GM12878 (cell line): ENCODE results near the gene TBC1D10A. TPM values are rescaled to one million over a fixed set of nuclear protein-coding genes. Genes with fewer than 3 reads are reported as not detected.

Experiments
- ATAC-seq: fragments of 200-7000 bp; cut with Tn5 transposase; 3 replicates; pipeline ENCODE4 v1.9.1; 2020; ENCODE audit warnings: mild to moderate bottlenecking, moderate library complexity
- BruUV-seq: library from RNA; stranded (reverse); fragments of 400-500 nt; replicated peaks from 2 replicates; lab custom pipeline; 2021; lab: Mats Ljungman, UMichigan
- CTCF ChIA-PET: fragments of 300-600 bp; sonication (Branson Sonifier 250); formaldehyde crosslinking; extraction: SDS; loops from one replicate; lab custom pipeline; 2021; ENCODE audit warnings: inconsistent platforms; lab: Yijun Ruan, JAX
- POLR2A ChIA-PET: fragments of 350-600 bp; formaldehyde crosslinking; extraction: SDS; loops from one replicate; lab custom pipeline; 2021; ENCODE audit warnings: inconsistent platforms; lab: Charles Lee
- RAD21 ChIA-PET: fragments of 300-600 bp; sonication (Branson Sonifier 250); formaldehyde crosslinking; loops from one replicate; lab custom pipeline; 2023; ENCODE audit warnings: antibody characterized with exemption; ENCODE audit not compliant: unreplicated experiment; lab: Charles Lee
- SMC1A ChIA-PET: fragments of 300-600 bp; sonication (Branson Sonifier 250); formaldehyde crosslinking; loops from one replicate; lab custom pipeline; 2023; ENCODE audit not compliant: unreplicated experiment, uncharacterized antibody; lab: Charles Lee
- DNase-seq: peaks from one replicate; pipeline ENCODE4 v3.0.0-alpha.2; 2011; ENCODE audit warnings: low read depth, low spot score
- FAIRE-seq: peaks from 3 replicates; lab custom pipeline; 2011; peaks lifted over from hg19 to GRCh38; lab: Jason Lieb, UNC
- H2AFZ ChIP-seq: 2 replicates; pipeline ENCODE4 v1.6.0; 2011; ENCODE audit warnings: low read depth, low read length, control low read depth; ENCODE audit not compliant: control insufficient read depth
- H3K27ac ChIP-seq: 2 replicates; pipeline ENCODE4 v1.5.1; 2011; ENCODE audit warnings: control low read depth; ENCODE audit not compliant: control insufficient read depth, insufficient read depth
- H3K27me3 ChIP-seq, 2 experiments: replicated peaks in 1 of 2; 2 replicates each; pipeline versions ENCODE4 v1.6.0 to v1.6.1; 2011; ENCODE audit warnings: low read length in 1 of 2; ENCODE audit not compliant: control insufficient read depth in 2 of 2, insufficient read depth in 2 of 2
- H3K36me3 ChIP-seq, 2 experiments: 2 replicates each; pipeline ENCODE4 v1.5.1; 2011; ENCODE audit warnings: low read length in 1 of 2; ENCODE audit not compliant: control insufficient read depth in 2 of 2, insufficient read depth in 2 of 2
- H3K4me1 ChIP-seq: 2 replicates; pipeline ENCODE4 v1.6.1; 2011; ENCODE audit warnings: mild to moderate bottlenecking, low read length, moderate library complexity, mixed read lengths; ENCODE audit not compliant: control insufficient read depth, insufficient read depth
- H3K4me2 ChIP-seq: 2 replicates; pipeline ENCODE4 v1.6.0; 2011; ENCODE audit warnings: control low read depth; ENCODE audit not compliant: control insufficient read depth, insufficient read depth
- H3K4me3 ChIP-seq: fragments of 200-600 bp; sonication (generic); 2 replicates; pipeline ENCODE4 v1.5.1; 2016
- H3K79me2 ChIP-seq: 2 replicates; pipeline ENCODE4 v1.6.0; 2011; ENCODE audit warnings: low read length; ENCODE audit not compliant: control insufficient read depth, insufficient read depth
- H3K9ac ChIP-seq: 2 replicates; pipeline ENCODE4 v1.8.0; 2011; ENCODE audit warnings: low read length, control low read depth, mixed read lengths; ENCODE audit not compliant: control insufficient read depth, insufficient read depth
- H3K9me3 ChIP-seq: replicated peaks from 3 replicates; pipeline ENCODE4 v1.5.1; 2011; ENCODE audit warnings: mild to moderate bottlenecking, low read length; ENCODE audit not compliant: control insufficient read depth, insufficient read depth
- H4K20me1 ChIP-seq: 2 replicates; pipeline ENCODE4 v1.6.0; 2011; ENCODE audit not compliant: control insufficient read depth, insufficient read depth
- FOXM1 ChIP-seq: IDR thresholded peaks from 2 replicates; pipeline ENCODE4 v1.6.1; 2012; ENCODE audit warnings: low read depth, mild to moderate bottlenecking, inconsistent platforms, low read length, moderate library complexity
- LARP7 ChIP-seq: fragments of 450-650 bp; IDR thresholded peaks from 2 replicates; pipeline ENCODE4 v1.6.1; 2017; ENCODE audit warnings: mild to moderate bottlenecking
- NR2F1 ChIP-seq: fragments of 450-650 bp; conservative IDR thresholded peaks from 2 replicates; pipeline ENCODE4 v1.6.1; 2017; ENCODE audit warnings: mild to moderate bottlenecking
- SMARCA5 ChIP-seq: fragments of 450-650 bp; IDR thresholded peaks from 2 replicates; pipeline ENCODE4 v1.6.1; 2017; ENCODE audit warnings: mild to moderate bottlenecking
- ZNF207 ChIP-seq: fragments of 450-650 bp; IDR thresholded peaks from 2 replicates; pipeline ENCODE4 v1.6.1; 2014; ENCODE audit warnings: antibody characterized with exemption, mild to moderate bottlenecking, borderline replicate concordance
- WGBS: methylation state at CpG from one replicate; pipeline ENCODE4 v1.1.6; 2016; ENCODE audit warnings: low lambda C conversion rate; ENCODE audit not compliant: insufficient replicate concordance, insufficient coverage; ENCODE audit errors: missing lambda C conversion rate; 5-methylcytosine and 5-hydroxymethylcytosine counted together
- in situ Hi-C: fragments of 300-500 bp; cut with MboI; formaldehyde crosslinking; loops from 9 replicates; pipeline ENCODE4 v1.14.3; 2018; ENCODE audit warnings: mixed read lengths
- intact Hi-C: fragments of 100-400 bp; cut with micrococcal nuclease; formaldehyde crosslinking; loops from one replicate; pipeline ENCODE4 v1.14.2; 2022; ENCODE audit not compliant: unreplicated experiment
- polyA plus RNA-seq, 11 experiments: library from polyadenylated mRNA; depleted of rRNA in 4 of 11; unstranded in 6 of 11; stranded (reverse) in 5 of 11; fragments of >200 nt; fragmentation: Nextera tagmentation in 4 of 11; fragmentation: Illumina TruSeq in 1 of 11; extraction: Ambion mirVana in 4 of 11; extraction: Trizol in 1 of 11; gene quantifications; 1 replicate in 1 of 11; 2 replicates in 10 of 11; pipeline versions ENCODE4 v1.2.1 to v1.2.3, GENCODE V29; 2011 to 2016; ENCODE audit warnings: inconsistent platforms in 2 of 11, missing spikeins in 2 of 11, low read depth in 1 of 11
- total RNA-seq, 4 experiments: library from RNA; depleted of rRNA in 3 of 4; stranded (reverse); fragments of >200 nt in 3 of 4; fragmentation: Illumina TruSeq in 1 of 4; extraction: Trizol in 1 of 4; gene quantifications; 2 replicates each; pipeline versions ENCODE4 v1.2.1 to v1.2.3, GENCODE V29; 2013 to 2021

Gene TBC1D10A
- total and polyA plus RNA-seq, 10 of the 15 experiments (the other 5 are each of a cell fraction or from before 2014, with no cell fraction given) = 0.27 to 25.7 (median 15.3) TPM

DNA sequence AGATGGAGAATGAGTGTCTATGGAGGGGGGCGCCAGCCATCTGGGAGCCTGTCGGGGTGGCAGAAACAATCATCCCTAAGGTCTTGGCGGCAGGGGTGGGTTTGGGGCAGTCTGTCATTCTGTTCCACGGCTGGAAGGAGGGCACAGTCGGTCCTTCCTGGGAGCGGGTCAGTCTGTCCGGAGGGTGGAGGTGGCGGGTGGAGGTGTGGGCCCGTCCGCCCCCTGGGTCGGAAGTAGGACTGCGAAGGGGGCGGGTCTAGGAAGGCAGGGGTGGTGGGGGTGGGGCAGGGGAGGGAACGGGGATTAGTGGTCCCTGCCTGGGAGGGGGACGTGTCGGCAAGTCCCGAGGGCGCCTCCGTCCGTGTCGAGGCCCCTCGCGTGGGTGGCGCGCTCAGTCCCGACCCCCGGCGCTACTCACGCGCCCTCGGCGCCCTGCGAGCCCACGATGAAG is 461 bp downstream of the TBC1D10A start:
- Histone ChIP-seq H3K4me2 (peak overlapping the region; percentile 96), H3K9me3 (no peaks in the 10 kb centered on the region), H3K27ac (peak overlapping the region; percentile 60), H4K20me1 (no peaks in the 10 kb centered on the region), H3K4me3 (peak overlapping the region; percentile 93), H2AFZ (peak overlapping the region; percentile 64), H3K4me1 (peaks cover 16% of the 10 kb centered on the region)
- peak; percentile 71 for ATAC-seq
- ChIA-PET CTCF (interaction anchor here (0.5 to 11.2 kb wide), 11 partner anchors 10 to 152 kb away, joined by 3 to 125 read pairs (median 4); partner anchors contain the start of genes CASTOR1, CCDC157, RNF215 and SF3A1), POLR2A (interaction anchor here (0.7 to 8.7 kb wide), 12 partner anchors 8 to 938 kb away, joined by 3 to 198 read pairs (median 5); partner anchors contain the start of genes AP1B1, CASTOR1, CCDC157 and SF3A1), SMC1A (interaction anchor here (1.0 to 9.5 kb wide), 5 partner anchors 12 to 36 kb away, joined by 3 to 100 read pairs (median 36); partner anchors contain the start of genes CASTOR1, CCDC157 and SF3A1)
- in situ Hi-C loops = no loop called here
- intact Hi-C loops = loop anchor here (2.0 kb wide), 1 partner anchor 37 kb away; the partner anchor contains the start of gene CASTOR1
- WGBS = 1% methylated on average over 24 of the region's 34 CpGs
- TF ChIP-seq FOXM1 = no peak
- TF ChIP-seq NR2F1 = 0 out of 2 replicates have a peak, but pooled peaks have one; percentile 28
- 0 out of 2 replicates have a peak, but pooled peaks have one; percentile 23 for TF ChIP-seq SMARCA5
- 0 out of 2 replicates have a peak, but pooled peaks have one; percentile 21 for TF ChIP-seq ZNF207
- 0 out of 2 replicates have a peak, but pooled peaks have one; percentile 65 for TF ChIP-seq LARP7
- TF ChIP-seq, all 136 proteins: peak for 4
- Histone ChIP-seq H3K9ac (peak overlapping the region; percentile 63), H3K36me3 (peaks cover 0 to 4% of the 10 kb centered on the region in 2 experiments; a peak in 3 of 4 replicates), H3K27me3 (no peaks in the 10 kb centered on the region), H3K79me2 (peaks cover 40% of the 10 kb centered on the region)
- FAIRE-seq (no peak), DNase-seq (no peak)
- RAD21 ChIA-PET = interaction anchor here (0.7 to 7.7 kb wide), 18 partner anchors 9 to 99 kb away, joined by 3 to 118 read pairs (median 4); partner anchors contain the start of genes CASTOR1, CCDC157, MTFP1 and RNF215
- BruUV-seq = no TSS peak
